ENCODE data around the gene ZNF692. TPM values are rescaled to one million over a fixed set of nuclear protein-coding genes. Genes with fewer than 3 reads are reported as not detected.
A peak's percentile ranks its signal among the peaks of the same experiment; 100 is the strongest.

ZNF692 gene
- total and polyA plus RNA-seq, 8 donors, result 31.9 to 66.6 (median 57.3) TPM

- no peaks in the 10 kb centered on the region for H3K9me3 ChIP-seq
- DNase-seq (no peak), ATAC-seq (no peak)
- no peaks in the 10 kb centered on the region for H3K27me3 ChIP-seq
- H3K4me3 ChIP-seq, result no peak overlapping the region
- H3K36me3 ChIP-seq, result peaks cover 0 to 53% of the 10 kb centered on the region in 2 donors
- TF ChIP-seq, protein P1, sequence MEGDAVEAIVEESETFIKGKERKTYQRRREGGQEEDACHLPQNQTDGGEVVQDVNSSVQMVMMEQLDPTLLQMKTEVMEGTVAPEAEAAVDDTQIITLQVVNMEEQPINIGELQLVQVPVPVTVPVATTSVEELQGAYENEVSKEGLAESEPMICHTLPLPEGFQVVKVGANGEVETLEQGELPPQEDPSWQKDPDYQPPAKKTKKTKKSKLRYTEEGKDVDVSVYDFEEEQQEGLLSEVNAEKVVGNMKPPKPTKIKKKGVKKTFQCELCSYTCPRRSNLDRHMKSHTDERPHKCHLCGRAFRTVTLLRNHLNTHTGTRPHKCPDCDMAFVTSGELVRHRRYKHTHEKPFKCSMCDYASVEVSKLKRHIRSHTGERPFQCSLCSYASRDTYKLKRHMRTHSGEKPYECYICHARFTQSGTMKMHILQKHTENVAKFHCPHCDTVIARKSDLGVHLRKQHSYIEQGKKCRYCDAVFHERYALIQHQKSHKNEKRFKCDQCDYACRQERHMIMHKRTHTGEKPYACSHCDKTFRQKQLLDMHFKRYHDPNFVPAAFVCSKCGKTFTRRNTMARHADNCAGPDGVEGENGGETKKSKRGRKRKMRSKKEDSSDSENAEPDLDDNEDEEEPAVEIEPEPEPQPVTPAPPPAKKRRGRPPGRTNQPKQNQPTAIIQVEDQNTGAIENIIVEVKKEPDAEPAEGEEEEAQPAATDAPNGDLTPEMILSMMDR (IDR thresholded peaks at IDR 0.05), result no peak
- H3K4me1 ChIP-seq, result peaks cover 5 to 38% of the 10 kb centered on the region in 2 donors
- intact Hi-C loops (cut with DNase I), result no loop called here
- no peak overlapping the region for H3K27ac ChIP-seq
Observed at GRCh38 chr1:248843687-248844086, 15.2 kb downstream of the ZNF692 start.

DNA sequence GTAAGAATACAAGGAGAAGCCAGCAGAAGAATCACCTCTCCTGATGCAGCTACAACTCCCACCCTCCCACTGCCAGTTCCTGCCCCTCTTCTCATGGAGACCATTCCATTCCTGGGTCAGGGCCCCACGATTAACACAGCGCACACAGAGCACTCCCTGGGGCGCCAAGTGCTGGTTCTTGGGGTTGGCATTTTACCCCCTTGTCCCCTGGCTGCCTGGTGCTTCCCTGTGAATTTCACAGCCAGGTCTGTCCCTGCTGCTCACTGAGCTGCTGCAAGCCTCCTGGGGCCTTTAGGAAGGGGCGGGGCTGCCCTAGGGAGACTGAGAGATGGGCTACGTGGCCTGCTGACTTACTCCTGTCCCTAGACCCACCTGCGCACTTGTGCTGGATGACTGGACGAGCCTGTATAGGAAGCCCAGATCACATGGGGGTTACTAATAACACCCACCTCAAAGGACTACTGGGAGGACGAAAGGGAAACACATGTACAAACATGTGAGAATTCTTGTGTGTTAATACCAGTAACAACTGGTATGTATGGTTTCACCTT, 16.0 kb downstream of the ZNF692 start:
- H3K4me3 ChIP-seq, result no peak overlapping the region
- intact Hi-C loops (cut with DNase I), result no loop called here
- ATAC-seq (no peak), DNase-seq (no peak)
- TF ChIP-seq, protein P1 (IDR thresholded peaks at IDR 0.05), result no peak
- no peaks in the 10 kb centered on the region for H3K9me3 ChIP-seq
- H3K27me3 ChIP-seq, result no peaks in the 10 kb centered on the region
- H3K36me3 ChIP-seq, result peaks cover 0 to 45% of the 10 kb centered on the region in 2 donors
- peaks cover 5 to 39% of the 10 kb centered on the region in 2 donors for H3K4me1 ChIP-seq
- H3K27ac ChIP-seq, result peak overlapping the region in 1 of 2 donors; percentile 22

DNA sequence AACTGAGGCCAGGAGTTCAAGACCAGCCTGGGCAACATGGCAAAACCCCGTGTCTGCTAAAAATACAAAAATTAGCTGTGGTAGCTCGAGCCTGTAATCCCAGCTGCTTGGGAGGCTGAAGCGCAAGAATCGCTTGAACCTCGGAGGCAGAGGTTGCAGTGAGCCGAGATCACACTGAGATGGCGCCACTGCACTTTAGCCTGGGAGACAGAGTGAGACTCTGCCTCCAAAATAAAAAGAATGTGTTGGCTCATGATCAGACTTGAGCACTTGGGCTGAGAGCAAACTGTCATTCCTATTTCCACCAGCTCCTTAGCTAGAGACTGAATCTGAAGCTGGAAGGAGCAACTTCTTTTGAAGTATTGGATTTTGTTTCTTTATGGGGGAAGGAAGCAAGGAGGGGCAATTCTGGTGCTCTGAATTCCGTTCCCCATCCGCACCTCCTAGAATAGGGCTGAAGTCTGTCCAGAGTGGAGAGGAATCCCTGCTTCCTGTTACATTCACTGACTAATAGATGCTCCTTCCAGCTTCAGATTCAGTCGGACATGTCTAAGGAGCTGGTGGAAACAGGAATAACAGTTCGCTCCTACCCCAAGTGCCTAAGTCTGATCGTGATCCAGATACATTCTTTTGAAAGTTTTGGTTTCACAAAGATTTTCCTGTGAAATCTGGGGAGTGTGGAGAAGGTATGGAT, 17.0 kb downstream of the ZNF692 start:
- Histone ChIP-seq H3K4me3 (no peak overlapping the region), H3K36me3 (peaks cover 0 to 35% of the 10 kb centered on the region in 2 donors), H3K4me1 (peaks cover 10 to 49% of the 10 kb centered on the region in 2 donors), H3K9me3 (no peaks in the 10 kb centered on the region), H3K27ac (peak overlapping the region; percentile 7 to 22), H3K27me3 (no peaks in the 10 kb centered on the region)
- intact Hi-C loops (cut with DNase I), result no loop called here
- DNase-seq, result peak in 1 of 4 donors; percentile 66
- TF ChIP-seq, protein P1 (IDR thresholded peaks at IDR 0.05), result peak; percentile 26 to 34
- ATAC-seq, result no peak

DNA sequence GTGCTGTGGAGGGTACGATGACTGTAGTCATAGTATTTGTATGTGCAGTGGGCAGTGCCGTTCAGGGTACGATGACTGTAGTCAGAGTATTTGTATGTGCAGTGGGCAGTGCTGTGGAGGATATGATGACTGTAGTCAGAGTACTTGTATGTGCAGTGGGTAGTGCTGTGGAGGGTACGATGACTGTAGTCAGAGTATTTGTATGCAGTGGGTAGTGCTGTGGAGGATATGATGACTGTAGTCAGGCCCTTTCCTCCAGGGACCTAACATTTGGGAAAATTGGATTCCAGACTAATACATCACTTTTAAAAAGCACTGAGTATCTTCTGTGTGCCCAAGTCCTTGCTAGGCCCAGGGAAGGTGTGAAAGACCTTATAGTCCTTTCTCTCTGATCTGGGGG, 17.9 kb downstream of the ZNF692 start:
- peaks cover 0 to 26% of the 10 kb centered on the region in 2 donors for H3K36me3 ChIP-seq
- H3K27me3 ChIP-seq, result no peaks in the 10 kb centered on the region
- no peaks in the 10 kb centered on the region for H3K9me3 ChIP-seq
- H3K4me1 ChIP-seq, result peaks cover 10 to 49% of the 10 kb centered on the region in 2 donors
- intact Hi-C loops (cut with DNase I), result no loop called here
- H3K4me3 ChIP-seq, result no peak overlapping the region
- DNase-seq (no peak), ATAC-seq (no peak)
- TF ChIP-seq, protein P1 (IDR thresholded peaks at IDR 0.05), result no peak
- no peak overlapping the region for H3K27ac ChIP-seq

GRCh38 chr1:248839168-248839555, 19.7 kb downstream of the ZNF692 start:
- H3K4me1 ChIP-seq, result peaks cover 10 to 49% of the 10 kb centered on the region in 2 donors
- H3K9me3 ChIP-seq, result no peaks in the 10 kb centered on the region
- intact Hi-C loops (cut with DNase I), result no loop called here
- H3K4me3 ChIP-seq, result peak overlapping the region; percentile 77 to 86
- H3K27me3 ChIP-seq, result no peaks in the 10 kb centered on the region
- TF ChIP-seq, protein P1 (IDR thresholded peaks at IDR 0.05), result no peak
- ATAC-seq (no peak), DNase-seq (no peak)
- H3K27ac ChIP-seq, result peak overlapping the region; percentile 100
- peaks cover 0 to 8% of the 10 kb centered on the region in 2 donors for H3K36me3 ChIP-seq

All from left lung (tissue), 10 donors.